Measurements from ENCODE around the gene MITF.

MITF gene

GRCh38 chr3:69715204-69715603 lies 24.1 kb upstream of the MITF start:
- no peak overlapping the region for H3K27ac ChIP-seq

GRCh38 chr3:69716119-69716518 lies 23.1 kb upstream of the MITF start:
- H3K27ac ChIP-seq, result no peak overlapping the region
- TF ChIP-seq CTCF (IDR thresholded peaks at IDR 0.05), result no peak
- no peak for TF ChIP-seq ZFX (IDR thresholded peaks at IDR 0.05; ENCODE audit: borderline replicate concordance)

More at GRCh38 chr3:69715204-69715603, 24.1 kb upstream of the MITF start:
- TF ChIP-seq CTCF (IDR thresholded peaks at IDR 0.05) (no peak), ZFX (IDR thresholded peaks at IDR 0.05; ENCODE audit: borderline replicate concordance) (no peak)

- no peak for TF ChIP-seq ZFX (IDR thresholded peaks at IDR 0.05; ENCODE audit: borderline replicate concordance)
- H3K27ac ChIP-seq, result no peak overlapping the region
Observed at GRCh38 chr3:69718866-69719586, 20.2 kb upstream of the MITF start.

- H3K27ac ChIP-seq, result no peak overlapping the region
- TF ChIP-seq CTCF (IDR thresholded peaks at IDR 0.05) (no peak), ZFX (IDR thresholded peaks at IDR 0.05; ENCODE audit: borderline replicate concordance) (no peak)
Observed at GRCh38 chr3:69719587-69720122, 19.6 kb upstream of the MITF start.

GRCh38 chr3:69720824-69721223 lies 18.4 kb upstream of the MITF start:
- TF ChIP-seq ZFX (IDR thresholded peaks at IDR 0.05; ENCODE audit: borderline replicate concordance) (no peak), CTCF (IDR thresholded peaks at IDR 0.05) (no peak)

GRCh38 chr3:69723389-69723788 lies 15.9 kb upstream of the MITF start:
- TF ChIP-seq ZFX (IDR thresholded peaks at IDR 0.05; ENCODE audit: borderline replicate concordance) (no peak), CTCF (IDR thresholded peaks at IDR 0.05) (no peak)
- no peak overlapping the region for H3K27ac ChIP-seq

More at GRCh38 chr3:69720824-69721223, 18.4 kb upstream of the MITF start:
- H3K27ac ChIP-seq, result no peak overlapping the region

GRCh38 chr3:69724722-69725435 lies 14.4 kb upstream of the MITF start:
- TF ChIP-seq CTCF (IDR thresholded peaks at IDR 0.05), result no peak
- H3K27ac ChIP-seq, result no peak overlapping the region
